Ectodermal cell (in vitro differentiated cells): Measurements from ENCODE around the gene C3orf62.
"Not testable (repeated sequence)": the region's sequence is repeated elsewhere in the genome, so short reads cannot be mapped to it uniquely, and the experiment has no call there.

Experiments
- H3K27ac ChIP-seq: 2 replicates; pipeline ENCODE4 v1.7.0; 2013; ENCODE audit warnings: mild to moderate bottlenecking, low read depth, low read length; ENCODE audit not compliant: insufficient read depth, poor library complexity, severe bottlenecking
- H3K27me3 ChIP-seq: 2 replicates; pipeline ENCODE4 v1.7.0; 2013; ENCODE audit warnings: mild to moderate bottlenecking, low read length; ENCODE audit not compliant: insufficient read depth, control insufficient read depth, poor library complexity, severe bottlenecking
- H3K36me3 ChIP-seq: one replicate; pipeline ENCODE4 v1.7.0; 2013; ENCODE audit warnings: low read length; ENCODE audit not compliant: control insufficient read depth, insufficient read depth
- H3K4me1 ChIP-seq: one replicate; pipeline ENCODE4 v1.7.0; 2013; ENCODE audit warnings: low read length; ENCODE audit not compliant: control insufficient read depth, insufficient read depth
- H3K4me3 ChIP-seq: 2 replicates; pipeline ENCODE4 v1.7.0; 2013; ENCODE audit warnings: low read depth, low read length, control low read depth; ENCODE audit not compliant: insufficient read depth
- H3K9me3 ChIP-seq: 2 replicates; pipeline ENCODE4 v1.7.0; 2013; ENCODE audit warnings: mild to moderate bottlenecking, low read length, moderate library complexity; ENCODE audit not compliant: control insufficient read depth
- WGBS, 2 experiments: methylation state at CpG; one replicate each; pipeline ENCODE4 v1.1.7; 2013; ENCODE audit warnings: missing lambda C conversion rate in 2 of 2; 5-methylcytosine and 5-hydroxymethylcytosine counted together

The C3orf62 gene

DNA sequence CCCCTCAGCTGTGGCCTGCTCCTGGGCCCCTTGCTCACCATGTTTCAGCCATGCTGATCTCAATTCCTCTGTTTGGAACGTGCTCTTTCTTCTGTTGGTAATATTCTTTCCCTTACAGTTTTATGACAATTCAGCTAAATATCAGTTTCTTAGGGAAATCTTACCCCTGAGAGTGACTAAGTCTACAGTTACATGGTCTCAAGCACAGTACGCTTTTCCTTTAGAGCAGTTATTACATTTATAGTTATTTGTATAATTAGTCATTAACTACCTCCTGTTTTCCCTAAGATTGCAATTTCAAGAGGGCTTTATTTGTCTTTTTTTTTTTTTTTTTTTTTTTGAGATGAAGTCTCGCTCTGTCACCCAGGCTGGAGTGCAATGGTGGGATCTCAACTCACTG lies 23.5 kb downstream of the C3orf62 start:
- WGBS, 2 experiments, result 89 to 91% methylated on average over 2 of the region's 3 CpGs
- H3K36me3 ChIP-seq, result no peaks in the 10 kb centered on the region
- no peak overlapping the region for H3K27ac ChIP-seq
- H3K9me3 ChIP-seq, result no peaks in the 10 kb centered on the region
- H3K4me3 ChIP-seq, result no peak overlapping the region
- H3K27me3 ChIP-seq, result no peaks in the 10 kb centered on the region
- H3K4me1 ChIP-seq, result peaks cover 5% of the 10 kb centered on the region

DNA sequence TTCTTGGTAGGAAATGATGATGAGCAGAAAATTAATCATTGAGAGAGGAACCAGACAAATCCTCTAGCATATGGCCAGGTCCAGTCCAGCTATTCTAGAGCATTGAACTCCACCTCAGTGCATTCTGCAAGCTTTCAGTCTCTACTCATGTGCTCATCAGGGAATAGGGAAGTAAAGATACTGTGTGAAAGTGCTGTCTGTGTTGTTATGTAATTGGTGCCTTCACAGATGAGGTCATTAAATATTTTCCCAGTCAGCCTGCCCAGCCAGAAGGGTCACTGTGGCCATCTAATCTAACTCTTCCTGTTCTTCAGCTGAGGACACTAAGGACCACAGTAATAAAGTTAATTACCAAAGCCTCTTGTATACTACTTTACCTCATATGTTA lies 28.2 kb downstream of the C3orf62 start:
- H3K4me3 ChIP-seq, result no peak overlapping the region
- H3K4me1 ChIP-seq, result no peaks in the 10 kb centered on the region
- no peaks in the 10 kb centered on the region for H3K36me3 ChIP-seq
- no peaks in the 10 kb centered on the region for H3K9me3 ChIP-seq
- H3K27ac ChIP-seq, result no peak overlapping the region
- H3K27me3 ChIP-seq, result no peaks in the 10 kb centered on the region

DNA sequence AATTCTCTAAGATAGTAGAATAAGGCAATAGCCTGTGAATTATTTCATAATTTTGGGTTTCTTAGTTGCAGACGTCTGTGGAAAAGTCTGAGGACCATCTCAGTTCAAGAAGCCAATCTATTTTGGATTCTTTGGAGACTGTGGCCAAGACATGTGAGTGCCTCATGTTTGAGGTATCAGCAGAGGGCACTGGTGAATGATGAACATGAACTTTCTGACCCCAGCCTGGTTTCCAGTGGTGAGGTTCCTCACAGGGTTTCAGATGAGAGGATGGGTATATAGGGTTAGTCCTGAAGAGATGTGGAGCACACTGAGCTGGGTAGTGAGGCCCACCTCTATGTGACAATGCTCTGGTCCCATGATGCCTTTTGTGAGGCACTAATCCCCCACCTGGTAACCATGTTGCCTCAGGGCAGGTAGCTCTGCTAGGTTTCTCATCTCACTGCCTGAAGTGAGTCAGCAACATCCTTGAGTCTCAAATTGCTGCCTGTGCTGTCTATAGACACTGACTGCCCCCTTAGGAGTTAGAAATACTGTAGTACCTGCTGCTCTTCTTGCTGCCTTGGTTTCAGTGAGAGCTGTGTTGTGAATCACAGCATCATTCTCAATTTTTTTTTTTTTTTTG lies 32.3 kb downstream of the C3orf62 start:
- no peaks in the 10 kb centered on the region for H3K4me1 ChIP-seq
- no peak overlapping the region for H3K4me3 ChIP-seq
- 85 to 89% methylated on average over 1 of the region's 1 CpG for WGBS, 2 experiments
- H3K27me3 ChIP-seq, result no peaks in the 10 kb centered on the region
- no peak overlapping the region for H3K27ac ChIP-seq
- no peaks in the 10 kb centered on the region for H3K36me3 ChIP-seq
- no peaks in the 10 kb centered on the region for H3K9me3 ChIP-seq

- H3K36me3 ChIP-seq, H3K27me3 ChIP-seq, H3K4me1 ChIP-seq, H3K27ac ChIP-seq, H3K9me3 ChIP-seq, H3K4me3 ChIP-seq: not testable (repeated sequence)
- WGBS, 2 experiments, result 91 to 94% methylated on average over 11 of the region's 11 CpGs
These were observed 36.9 kb downstream of the C3orf62 start for GRCh38 chr3:49240091-49240490.

- Histone ChIP-seq H3K36me3 (no peaks in the 10 kb centered on the region), H3K27me3 (no peaks in the 10 kb centered on the region), H3K27ac (no peak overlapping the region), H3K9me3 (no peaks in the 10 kb centered on the region), H3K4me1 (no peaks in the 10 kb centered on the region), H3K4me3 (no peak overlapping the region)
- 80 to 81% methylated on average over 9 of the region's 9 CpGs for WGBS, 2 experiments
These were observed 38.5 kb downstream of the C3orf62 start for GRCh38 chr3:49238274-49239127.

- no peaks in the 10 kb centered on the region for H3K27me3 ChIP-seq
- no CpG with 5 or more reads among the region's 3 CpGs for WGBS, 2 experiments
- no peaks in the 10 kb centered on the region for H3K9me3 ChIP-seq
- no peaks in the 10 kb centered on the region for H3K4me1 ChIP-seq
- H3K27ac ChIP-seq, result no peak overlapping the region
- H3K36me3 ChIP-seq, result no peaks in the 10 kb centered on the region
- H3K4me3 ChIP-seq, result no peak overlapping the region
These were observed 39.7 kb downstream of the C3orf62 start for GRCh38 chr3:49237344-49237743.

- Histone ChIP-seq H3K9me3 (no peaks in the 10 kb centered on the region), H3K27ac (no peak overlapping the region), H3K4me1 (no peaks in the 10 kb centered on the region), H3K27me3 (no peaks in the 10 kb centered on the region), H3K36me3 (no peaks in the 10 kb centered on the region), H3K4me3 (no peak overlapping the region)
These were observed 40.8 kb downstream of the C3orf62 start for GRCh38 chr3:49236226-49236625.

DNA sequence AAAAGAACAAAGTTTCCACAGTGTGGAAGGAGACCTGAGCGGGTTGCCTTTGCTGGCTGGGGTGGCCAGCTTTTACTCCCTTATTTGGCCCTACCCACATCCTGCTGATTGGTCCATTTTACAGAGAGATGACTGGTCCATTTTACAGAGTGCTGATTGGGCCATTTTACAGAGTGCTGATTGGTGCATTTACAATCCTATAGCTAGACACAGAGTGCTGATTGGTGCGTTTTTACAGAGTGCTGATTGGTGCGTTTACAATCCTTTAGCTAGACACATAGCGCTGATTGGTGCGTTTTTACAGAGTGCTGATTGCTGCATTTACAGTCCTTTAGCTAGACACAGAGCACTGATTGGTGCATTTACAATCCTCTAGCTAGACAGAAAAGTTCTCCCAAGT lies 48.2 kb downstream of the C3orf62 start:
- WGBS, 2 experiments, result 94% methylated on average over 5 of the region's 5 CpGs

DNA sequence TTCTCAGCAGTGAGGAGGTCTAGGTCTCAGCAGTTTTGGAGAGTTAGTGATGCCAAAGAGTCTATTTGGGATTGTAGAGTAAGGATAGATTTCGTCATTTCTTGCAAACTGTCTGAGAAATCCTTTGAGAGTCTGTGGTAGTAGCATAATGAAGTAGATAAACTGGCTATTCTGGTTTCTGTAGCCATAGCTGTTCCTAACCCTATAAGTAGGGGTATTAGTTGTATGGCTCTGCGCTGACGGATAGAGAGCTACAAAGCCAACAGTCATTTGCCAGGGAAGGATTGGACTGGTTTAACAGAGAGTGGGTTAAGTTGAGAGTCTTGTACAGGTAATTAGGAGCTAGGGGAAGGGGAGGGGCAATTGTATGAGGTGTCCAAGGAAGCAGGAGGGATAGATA lies 55.0 kb downstream of the C3orf62 start:
- no peak overlapping the region for H3K4me3 ChIP-seq
- 94 to 96% methylated on average over 3 of the region's 3 CpGs for WGBS, 2 experiments

More for the DNA sequence above, 48.2 kb downstream of the C3orf62 start:
- H3K27ac ChIP-seq, H3K4me1 ChIP-seq, H3K9me3 ChIP-seq, H3K36me3 ChIP-seq, H3K27me3 ChIP-seq, H3K4me3 ChIP-seq: not testable (repeated sequence)

DNA sequence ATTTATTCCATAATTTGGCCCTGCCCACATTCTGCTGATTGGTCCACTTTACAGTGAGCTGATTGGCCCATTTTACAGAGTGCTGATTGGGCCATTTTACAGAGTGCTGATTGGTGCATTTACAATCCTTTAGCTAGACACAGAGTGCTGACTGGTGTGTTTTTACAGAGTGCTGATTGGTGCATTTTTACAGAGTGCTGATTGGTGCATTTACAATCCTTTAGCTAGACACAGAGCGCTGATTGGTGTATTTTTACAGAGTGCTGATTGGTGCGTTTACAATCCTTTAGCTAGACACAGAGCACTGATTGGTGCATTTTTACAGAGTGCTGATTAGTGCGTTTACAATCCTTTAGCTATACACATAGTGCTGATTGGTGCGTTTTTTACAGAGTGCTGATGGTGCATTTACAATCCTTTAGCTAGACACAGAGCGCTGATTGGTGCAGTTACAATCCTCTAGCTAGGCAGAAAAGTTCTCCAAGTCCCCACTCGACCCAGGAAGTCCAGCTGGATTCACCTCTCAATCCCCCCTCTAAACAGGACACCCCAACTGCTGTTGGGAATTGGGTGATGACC lies 56.0 kb downstream of the C3orf62 start:
- H3K9me3 ChIP-seq, H3K27ac ChIP-seq, H3K4me1 ChIP-seq, H3K27me3 ChIP-seq, H3K36me3 ChIP-seq, H3K4me3 ChIP-seq: not testable (repeated sequence)
- 84 to 93% methylated on average over 6 of the region's 6 CpGs for WGBS, 2 experiments

More for the DNA sequence above, 55.0 kb downstream of the C3orf62 start:
- Histone ChIP-seq H3K4me1 (no peaks in the 10 kb centered on the region), H3K27ac (no peak overlapping the region), H3K27me3 (no peaks in the 10 kb centered on the region), H3K36me3 (no peaks in the 10 kb centered on the region), H3K9me3 (no peaks in the 10 kb centered on the region)
